SU-DHL-6 (cell line): ENCODE measurements around the gene SLC27A5.
"Not testable (repeated sequence)": the region's sequence is repeated elsewhere in the genome, so short reads cannot be mapped to it uniquely, and the experiment has no call there.

Source experiments
- H2AFZ ChIP-seq: fragments of 200-600 bp; sonication (generic); 2 replicates; pipeline ENCODE4 v1.6.1; 2014; ENCODE audit warnings: low read depth, mild to moderate bottlenecking, moderate library complexity, mixed read lengths, antibody characterized with exemption, low read length; ENCODE audit not compliant: severe bottlenecking
- H3F3A ChIP-seq: fragments of 200-600 bp; shearing (Covaris generic); 2 replicates; pipeline ENCODE4 v1.6.0; 2016; ENCODE audit warnings: antibody characterized with exemption, mild to moderate bottlenecking; ENCODE audit not compliant: insufficient read depth
- H3K27ac ChIP-seq: fragments of 200-600 bp; sonication (generic); 2 replicates; pipeline ENCODE4 v1.5.1; 2016; ENCODE audit warnings: low read depth, mild to moderate bottlenecking, low read length, moderate library complexity, mixed read lengths
- H3K27me3 ChIP-seq: fragments of 200-600 bp; sonication (generic), shearing (Covaris generic); 2 replicates; pipeline ENCODE4 v1.6.0; 2014; ENCODE audit warnings: mild to moderate bottlenecking, low read length
- H3K36me3 ChIP-seq: fragments of 200-600 bp; sonication (generic); 2 replicates; pipeline ENCODE4 v1.6.1; 2014; ENCODE audit warnings: mild to moderate bottlenecking, low read length, mixed read lengths
- H3K4me2 ChIP-seq: fragments of 300-600, 200-600 bp; shearing (Covaris generic), sonication (generic); 2 replicates; pipeline ENCODE4 v1.6.0; 2014; ENCODE audit warnings: low read length, low read depth, mild to moderate bottlenecking; ENCODE audit not compliant: poor library complexity, severe bottlenecking
- H3K4me3 ChIP-seq: fragments of 200-600 bp; sonication (generic); 2 replicates; pipeline ENCODE4 v1.5.1; 2014; ENCODE audit warnings: antibody characterized with exemption, low read length, mild to moderate bottlenecking, mixed read lengths; ENCODE audit not compliant: insufficient read depth, poor library complexity, severe bottlenecking
- H3K79me2 ChIP-seq: fragments of 200-600 bp; sonication (generic); 2 replicates; pipeline ENCODE4 v1.6.1; 2014; ENCODE audit warnings: mild to moderate bottlenecking, low read length, moderate library complexity; ENCODE audit not compliant: insufficient read depth
- H3K9ac ChIP-seq: fragments of 200-600 bp; sonication (generic); 2 replicates; pipeline ENCODE4 v1.7.0; 2014; ENCODE audit warnings: mild to moderate bottlenecking, low read length
- H3K9me2 ChIP-seq: fragments of 200-600 bp; sonication (generic); replicated peaks from 2 replicates; pipeline ENCODE4 v1.6.1; 2014; ENCODE audit warnings: low read length; ENCODE audit not compliant: insufficient read depth
- H3K9me3 ChIP-seq: fragments of 200-600 bp; sonication (generic); 2 replicates; pipeline ENCODE4 v1.6.1; 2014; ENCODE audit warnings: low read length, mixed read lengths; ENCODE audit not compliant: insufficient read depth
- H4K20me1 ChIP-seq: fragments of 200-600 bp; sonication (generic); 2 replicates; pipeline ENCODE4 v1.6.1; 2014; ENCODE audit warnings: low read depth, mild to moderate bottlenecking, antibody characterized with exemption, low read length, moderate library complexity, mixed read lengths
- CTCF ChIP-seq: fragments of 200-600 bp; sonication (generic); IDR thresholded peaks from one replicate; pipeline ENCODE4 v1.5.1; 2017; ENCODE audit warnings: antibody characterized with exemption, mild to moderate bottlenecking, low read length, moderate library complexity; ENCODE audit not compliant: insufficient read depth, poor library complexity, severe bottlenecking
- EZH2phosphoT487 ChIP-seq: fragments of 200-600 bp; sonication (generic), shearing (Covaris generic); conservative IDR thresholded peaks from 2 replicates; pipeline ENCODE4 v1.6.1; 2018; ENCODE audit warnings: mild to moderate bottlenecking, antibody characterized with exemption, low read length, moderate library complexity, mixed read lengths

The SLC27A5 gene

DNA sequence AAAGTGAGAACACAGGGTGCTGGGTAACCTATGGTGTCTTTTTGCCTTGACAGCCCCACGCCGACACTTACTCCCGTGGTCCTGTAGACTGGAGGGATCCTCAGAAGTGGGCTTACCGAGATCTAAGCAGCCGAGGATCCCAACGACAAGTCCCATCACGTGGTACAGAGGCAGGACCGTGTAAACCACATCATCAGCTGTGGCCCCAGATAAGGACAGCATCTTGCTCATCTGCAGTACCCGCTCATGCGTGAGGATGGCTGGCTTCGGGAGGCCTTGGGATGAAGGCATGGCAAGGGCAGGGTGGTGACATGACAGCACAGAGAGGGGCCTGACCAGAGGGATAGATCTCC is 2.1 kb downstream of the SLC27A5 start:
- Histone ChIP-seq H3K27ac (no peak overlapping the region), H4K20me1 (no peaks in the 10 kb centered on the region), H3K27me3 (no peaks in the 10 kb centered on the region), H2AFZ (no peak overlapping the region), H3K36me3 (no peaks in the 10 kb centered on the region), H3K9me3 (no peaks in the 10 kb centered on the region), H3K79me2 (peaks cover 4% of the 10 kb centered on the region), H3K9me2 (no peaks in the 10 kb centered on the region), H3F3A (no peaks in the 10 kb centered on the region), H3K4me2 (no peak overlapping the region), H3K4me3 (no peak overlapping the region), H3K9ac (no peak overlapping the region)
- TF ChIP-seq EZH2phosphoT487 (no peak), CTCF (no peak)

GRCh38 chr19:58507602-58508223 is 4.1 kb downstream of the SLC27A5 start:
- not testable (repeated sequence) for H3K9me2 ChIP-seq, H3K4me2 ChIP-seq, H2AFZ ChIP-seq, H3K79me2 ChIP-seq, H4K20me1 ChIP-seq, H3F3A ChIP-seq, H3K9ac ChIP-seq, H3K27me3 ChIP-seq, H3K36me3 ChIP-seq, H3K27ac ChIP-seq, H3K4me3 ChIP-seq, H3K9me3 ChIP-seq

DNA sequence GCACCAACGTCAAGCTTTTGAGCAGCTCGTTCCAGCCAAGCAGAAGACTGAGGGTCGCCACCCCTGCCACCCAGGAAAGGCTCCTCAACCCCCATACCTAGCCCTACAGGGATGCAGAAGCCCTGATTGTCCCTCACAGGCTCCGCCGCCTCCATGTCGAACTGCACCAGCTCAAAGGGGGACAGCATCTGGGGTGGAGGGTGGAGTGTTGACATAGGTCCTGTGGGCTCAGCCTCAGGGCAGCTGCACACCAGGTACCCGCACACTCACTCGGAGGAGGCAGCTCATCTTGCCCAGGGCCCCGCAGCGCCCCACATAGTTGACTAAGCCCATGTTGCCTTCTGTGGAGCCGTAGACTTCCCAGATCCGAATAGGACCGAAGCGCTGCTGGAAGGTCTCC is 11.6 kb downstream of the SLC27A5 start:
- TF ChIP-seq EZH2phosphoT487 (no peak), CTCF (no peak)
- H3K27me3 ChIP-seq = no peaks in the 10 kb centered on the region
- H3K79me2 ChIP-seq = no peaks in the 10 kb centered on the region
- no peak overlapping the region for H3K4me2 ChIP-seq
- H3K36me3 ChIP-seq = no peaks in the 10 kb centered on the region
- H4K20me1 ChIP-seq = no peaks in the 10 kb centered on the region
- no peak overlapping the region for H2AFZ ChIP-seq
- H3K9me3 ChIP-seq = no peaks in the 10 kb centered on the region
- H3K9me2 ChIP-seq = no peaks in the 10 kb centered on the region
- peaks cover 10% of the 10 kb centered on the region; the same call in 1 of the 2 replicates for H3F3A ChIP-seq
- H3K4me3 ChIP-seq = peak overlapping the region; percentile 66
- H3K9ac ChIP-seq = no peak overlapping the region
- H3K27ac ChIP-seq = no peak overlapping the region

- TF ChIP-seq CTCF (peak; percentile 19), EZH2phosphoT487 (no peak)
- Histone ChIP-seq H2AFZ (peak overlapping the region; percentile 86), H3K4me3 (peak overlapping the region; percentile 66), H3K9me2 (no peaks in the 10 kb centered on the region), H3K36me3 (no peaks in the 10 kb centered on the region), H3K79me2 (no peaks in the 10 kb centered on the region), H3K4me2 (peak overlapping the region; percentile 74), H4K20me1 (no peaks in the 10 kb centered on the region), H3K9me3 (no peaks in the 10 kb centered on the region), H3K27me3 (no peaks in the 10 kb centered on the region), H3K27ac (peak overlapping the region; percentile 53), H3K9ac (peak overlapping the region; percentile 59), H3F3A (peaks cover 10% of the 10 kb centered on the region; the same call in 1 of the 2 replicates)
These were observed 12.5 kb downstream of the SLC27A5 start for GRCh38 chr19:58499021-58499927.
